ENCODE results near the gene NUMBL.

- TF ChIP-seq, protein P1, sequence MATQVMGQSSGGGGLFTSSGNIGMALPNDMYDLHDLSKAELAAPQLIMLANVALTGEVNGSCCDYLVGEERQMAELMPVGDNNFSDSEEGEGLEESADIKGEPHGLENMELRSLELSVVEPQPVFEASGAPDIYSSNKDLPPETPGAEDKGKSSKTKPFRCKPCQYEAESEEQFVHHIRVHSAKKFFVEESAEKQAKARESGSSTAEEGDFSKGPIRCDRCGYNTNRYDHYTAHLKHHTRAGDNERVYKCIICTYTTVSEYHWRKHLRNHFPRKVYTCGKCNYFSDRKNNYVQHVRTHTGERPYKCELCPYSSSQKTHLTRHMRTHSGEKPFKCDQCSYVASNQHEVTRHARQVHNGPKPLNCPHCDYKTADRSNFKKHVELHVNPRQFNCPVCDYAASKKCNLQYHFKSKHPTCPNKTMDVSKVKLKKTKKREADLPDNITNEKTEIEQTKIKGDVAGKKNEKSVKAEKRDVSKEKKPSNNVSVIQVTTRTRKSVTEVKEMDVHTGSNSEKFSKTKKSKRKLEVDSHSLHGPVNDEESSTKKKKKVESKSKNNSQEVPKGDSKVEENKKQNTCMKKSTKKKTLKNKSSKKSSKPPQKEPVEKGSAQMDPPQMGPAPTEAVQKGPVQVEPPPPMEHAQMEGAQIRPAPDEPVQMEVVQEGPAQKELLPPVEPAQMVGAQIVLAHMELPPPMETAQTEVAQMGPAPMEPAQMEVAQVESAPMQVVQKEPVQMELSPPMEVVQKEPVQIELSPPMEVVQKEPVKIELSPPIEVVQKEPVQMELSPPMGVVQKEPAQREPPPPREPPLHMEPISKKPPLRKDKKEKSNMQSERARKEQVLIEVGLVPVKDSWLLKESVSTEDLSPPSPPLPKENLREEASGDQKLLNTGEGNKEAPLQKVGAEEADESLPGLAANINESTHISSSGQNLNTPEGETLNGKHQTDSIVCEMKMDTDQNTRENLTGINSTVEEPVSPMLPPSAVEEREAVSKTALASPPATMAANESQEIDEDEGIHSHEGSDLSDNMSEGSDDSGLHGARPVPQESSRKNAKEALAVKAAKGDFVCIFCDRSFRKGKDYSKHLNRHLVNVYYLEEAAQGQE (IDR thresholded peaks at IDR 0.05; ENCODE audit: insufficient replicate concordance, low read depth) = no peak
- TF ChIP-seq, protein P2, sequence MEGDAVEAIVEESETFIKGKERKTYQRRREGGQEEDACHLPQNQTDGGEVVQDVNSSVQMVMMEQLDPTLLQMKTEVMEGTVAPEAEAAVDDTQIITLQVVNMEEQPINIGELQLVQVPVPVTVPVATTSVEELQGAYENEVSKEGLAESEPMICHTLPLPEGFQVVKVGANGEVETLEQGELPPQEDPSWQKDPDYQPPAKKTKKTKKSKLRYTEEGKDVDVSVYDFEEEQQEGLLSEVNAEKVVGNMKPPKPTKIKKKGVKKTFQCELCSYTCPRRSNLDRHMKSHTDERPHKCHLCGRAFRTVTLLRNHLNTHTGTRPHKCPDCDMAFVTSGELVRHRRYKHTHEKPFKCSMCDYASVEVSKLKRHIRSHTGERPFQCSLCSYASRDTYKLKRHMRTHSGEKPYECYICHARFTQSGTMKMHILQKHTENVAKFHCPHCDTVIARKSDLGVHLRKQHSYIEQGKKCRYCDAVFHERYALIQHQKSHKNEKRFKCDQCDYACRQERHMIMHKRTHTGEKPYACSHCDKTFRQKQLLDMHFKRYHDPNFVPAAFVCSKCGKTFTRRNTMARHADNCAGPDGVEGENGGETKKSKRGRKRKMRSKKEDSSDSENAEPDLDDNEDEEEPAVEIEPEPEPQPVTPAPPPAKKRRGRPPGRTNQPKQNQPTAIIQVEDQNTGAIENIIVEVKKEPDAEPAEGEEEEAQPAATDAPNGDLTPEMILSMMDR (IDR thresholded peaks at IDR 0.05; ENCODE audit: insufficient read depth, low read length) = no peak
- TF ChIP-seq GABPA (IDR thresholded peaks at IDR 0.05; ENCODE audit: low read depth) = no peak
Measured at GRCh38 chr19:40681039-40681438, 9.4 kb downstream of the NUMBL start.
